ENCODE data around the gene CAND2.
"Not testable (repeated sequence)": the region's sequence is repeated elsewhere in the genome, so short reads cannot be mapped to it uniquely, and the experiment has no call there.

CAND2 gene

DNA sequence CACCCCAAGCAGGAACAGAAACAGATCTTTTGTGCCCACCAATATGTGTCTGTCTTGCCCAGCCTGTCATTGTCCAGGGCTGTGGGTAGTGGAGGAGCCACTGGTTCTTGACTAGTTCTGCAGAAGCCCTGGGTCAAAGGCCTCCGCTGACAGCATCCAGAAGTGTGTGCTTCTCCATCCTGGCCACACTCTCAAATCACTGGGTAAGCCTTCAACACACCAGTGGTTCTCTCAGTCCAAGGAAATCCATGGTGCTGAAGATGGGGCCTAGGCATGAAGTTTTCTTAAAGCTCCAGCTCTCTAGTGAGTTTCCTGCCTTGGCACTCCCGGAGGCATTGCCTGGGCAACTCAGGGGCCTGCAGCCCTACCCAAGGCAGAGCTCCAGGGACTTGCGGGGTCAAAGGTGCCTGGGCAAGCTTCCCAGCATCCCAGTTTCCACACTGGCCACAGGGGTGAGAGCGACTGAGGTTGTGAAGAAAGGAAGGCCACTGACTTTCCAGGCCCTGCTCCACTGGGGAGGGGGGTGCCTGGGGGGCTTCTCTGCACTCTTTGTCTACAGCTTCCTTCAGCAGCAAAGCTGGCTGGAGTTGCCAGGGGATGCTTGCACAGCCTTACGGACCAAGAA lies 82.8 kb downstream of the CAND2 start:
- ChIA-PET CTCF (no interaction called here), POLR2A (ENCODE audit: low non-redundant PET) (no interaction called here)
- H3K27ac ChIP-seq: no peak overlapping the region
- TF ChIP-seq, protein P1, sequence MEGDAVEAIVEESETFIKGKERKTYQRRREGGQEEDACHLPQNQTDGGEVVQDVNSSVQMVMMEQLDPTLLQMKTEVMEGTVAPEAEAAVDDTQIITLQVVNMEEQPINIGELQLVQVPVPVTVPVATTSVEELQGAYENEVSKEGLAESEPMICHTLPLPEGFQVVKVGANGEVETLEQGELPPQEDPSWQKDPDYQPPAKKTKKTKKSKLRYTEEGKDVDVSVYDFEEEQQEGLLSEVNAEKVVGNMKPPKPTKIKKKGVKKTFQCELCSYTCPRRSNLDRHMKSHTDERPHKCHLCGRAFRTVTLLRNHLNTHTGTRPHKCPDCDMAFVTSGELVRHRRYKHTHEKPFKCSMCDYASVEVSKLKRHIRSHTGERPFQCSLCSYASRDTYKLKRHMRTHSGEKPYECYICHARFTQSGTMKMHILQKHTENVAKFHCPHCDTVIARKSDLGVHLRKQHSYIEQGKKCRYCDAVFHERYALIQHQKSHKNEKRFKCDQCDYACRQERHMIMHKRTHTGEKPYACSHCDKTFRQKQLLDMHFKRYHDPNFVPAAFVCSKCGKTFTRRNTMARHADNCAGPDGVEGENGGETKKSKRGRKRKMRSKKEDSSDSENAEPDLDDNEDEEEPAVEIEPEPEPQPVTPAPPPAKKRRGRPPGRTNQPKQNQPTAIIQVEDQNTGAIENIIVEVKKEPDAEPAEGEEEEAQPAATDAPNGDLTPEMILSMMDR (conservative IDR thresholded peaks at IDR 0.05; ENCODE audit: low read depth): no peak
- DNase-seq (ENCODE audit: low spot score): no peak

DNA sequence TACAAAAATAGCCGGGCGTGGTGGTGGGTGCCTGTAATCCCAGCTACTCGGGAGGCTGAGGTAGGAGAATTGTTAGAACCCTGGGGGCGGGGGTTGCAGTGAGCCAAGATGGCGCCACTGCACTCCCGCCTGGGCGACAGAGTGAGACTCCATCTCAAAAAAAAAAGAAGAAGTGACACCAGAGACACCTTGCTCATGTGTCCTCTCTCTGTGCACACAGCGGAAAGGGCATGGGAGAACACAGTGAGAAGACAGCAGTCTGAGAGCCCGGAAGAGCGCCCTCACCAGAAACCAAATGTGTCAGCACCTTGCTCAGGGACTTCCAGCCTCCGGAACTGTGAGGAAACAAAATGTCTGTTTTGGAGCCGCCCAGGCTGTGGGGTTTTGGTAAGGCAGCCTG lies 85.4 kb downstream of the CAND2 start:
- POLR2A ChIA-PET (ENCODE audit: low non-redundant PET); DNase-seq (ENCODE audit: low spot score); H3K27ac ChIP-seq; CTCF ChIA-PET: not testable (repeated sequence)

DNA sequence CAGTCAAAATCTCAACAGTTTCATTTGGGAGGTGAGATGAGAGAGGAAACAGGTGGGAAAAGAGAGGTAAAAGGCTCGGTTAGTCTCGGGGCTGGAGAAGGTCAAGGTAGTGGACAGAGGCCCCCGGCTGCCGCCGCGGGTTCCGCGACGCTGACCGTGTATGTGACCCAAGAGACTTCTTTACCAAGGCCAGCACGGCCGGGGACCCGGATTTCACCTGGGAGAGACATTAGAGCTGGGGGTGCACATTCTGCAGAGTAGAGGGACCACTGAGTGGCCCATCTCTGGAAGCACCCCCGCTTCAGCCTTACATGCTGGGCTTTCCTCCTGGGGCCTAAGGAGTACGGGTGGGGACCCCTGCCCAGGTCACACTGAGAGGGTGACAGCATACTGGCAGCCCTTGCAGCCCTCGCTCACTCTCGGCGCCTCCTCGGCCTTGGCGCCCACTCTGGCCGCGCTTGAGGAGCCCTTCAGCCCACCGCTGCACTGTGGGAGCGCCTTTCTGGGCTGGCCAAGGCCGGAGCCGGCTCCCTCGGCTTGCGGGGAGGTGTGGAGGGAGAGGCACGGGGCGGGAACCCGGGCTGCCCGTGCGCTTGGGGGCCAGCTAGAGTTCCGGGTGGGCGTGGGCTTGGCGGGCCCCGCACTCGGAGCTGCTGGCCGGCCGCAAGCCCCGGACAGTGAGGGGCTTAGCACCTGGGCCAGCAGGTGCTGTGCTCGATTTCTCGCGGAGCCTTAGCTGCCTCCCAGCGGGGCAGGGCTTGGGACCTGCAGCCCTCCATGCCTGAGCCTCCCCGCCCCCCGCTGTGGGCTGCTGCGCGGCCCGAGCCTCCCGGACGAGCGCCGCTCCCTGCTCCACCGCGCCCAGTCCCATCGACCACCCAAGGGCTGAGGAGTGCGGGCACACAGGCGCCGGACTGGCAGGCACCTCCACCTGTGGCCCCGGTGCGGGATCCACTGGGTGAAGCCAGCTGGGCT lies 86.1 kb downstream of the CAND2 start:
- TF ChIP-seq, protein P1 (conservative IDR thresholded peaks at IDR 0.05; ENCODE audit: low read depth): no peak
- no peak for DNase-seq (ENCODE audit: low spot score)
- H3K27ac ChIP-seq: no peak overlapping the region
- ChIA-PET POLR2A (ENCODE audit: low non-redundant PET) (no interaction called here), CTCF (no interaction called here)

DNA sequence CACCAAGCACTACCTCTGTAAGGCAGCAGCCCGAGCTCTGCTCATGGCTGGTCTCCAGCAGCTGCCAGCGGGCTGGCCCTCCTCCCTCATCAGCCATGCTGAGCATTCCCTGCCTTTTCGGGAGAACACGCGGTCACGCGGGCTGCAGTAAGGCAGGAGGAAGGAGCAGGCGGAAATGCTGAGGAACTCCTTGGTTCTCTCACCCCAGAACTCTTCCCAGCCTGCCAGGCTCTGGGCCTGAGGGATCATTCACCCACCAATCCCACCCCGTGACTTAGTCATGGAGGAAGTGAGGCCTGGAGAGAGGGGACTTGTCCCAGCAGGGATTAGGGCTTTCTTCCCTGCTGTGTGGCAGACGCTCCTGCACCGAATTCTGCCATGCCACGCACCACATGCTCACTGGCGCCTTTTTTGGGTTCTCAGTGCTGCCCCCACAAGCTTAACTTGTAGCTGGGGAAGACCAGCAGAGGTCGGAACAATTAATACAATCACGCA lies 87.8 kb downstream of the CAND2 start:
- DNase-seq (ENCODE audit: low spot score): no peak
- TF ChIP-seq, protein P1 (conservative IDR thresholded peaks at IDR 0.05; ENCODE audit: low read depth): no peak
- CTCF ChIA-PET: interaction anchor here (0.7 kb wide), 1 partner anchor 16 kb away, joined by 3 read pairs; no protein-coding TSS in a partner anchor
- H3K27ac ChIP-seq: no peak overlapping the region
- POLR2A ChIA-PET (ENCODE audit: low non-redundant PET): no interaction called here

Data from RWPE1 (cell line).